ENCODE measurements around the gene TNFRSF12A.
A peak's percentile ranks its signal among the peaks of the same experiment; 100 is the strongest.

Gene TNFRSF12A

GRCh38 chr16:3025032-3026002 lies 5.1 kb downstream of the TNFRSF12A start:
- DNase-seq (ENCODE audit: low read depth, low spot score) = no peak

GRCh38 chr16:3026003-3026378 lies 5.8 kb downstream of the TNFRSF12A start:
- in situ Hi-C loops (cut with HindIII; ENCODE audit: low sequenced_read_pairs) = no loop called here
- no peak for TF ChIP-seq CTCF (IDR thresholded peaks at IDR 0.05; ENCODE audit: low read depth, low read length)
- H3K4me3 ChIP-seq (ENCODE audit: low read depth, low read length) = no peak overlapping the region
- DNase-seq (ENCODE audit: low read depth, low spot score) = no peak

More at GRCh38 chr16:3025032-3026002, 5.1 kb downstream of the TNFRSF12A start:
- in situ Hi-C loops (cut with HindIII; ENCODE audit: low sequenced_read_pairs) = no loop called here
- H3K4me3 ChIP-seq (ENCODE audit: low read depth, low read length) = no peak overlapping the region
- no peak for TF ChIP-seq CTCF (IDR thresholded peaks at IDR 0.05; ENCODE audit: low read depth, low read length)

GRCh38 chr16:3026609-3027488 lies 6.7 kb downstream of the TNFRSF12A start:
- in situ Hi-C loops (cut with HindIII; ENCODE audit: low sequenced_read_pairs) = no loop called here
- no peak overlapping the region for H3K4me3 ChIP-seq (ENCODE audit: low read depth, low read length)
- no peak for TF ChIP-seq CTCF (IDR thresholded peaks at IDR 0.05; ENCODE audit: low read depth, low read length)
- DNase-seq (ENCODE audit: low read depth, low spot score) = no peak

GRCh38 chr16:3027489-3027795 lies 7.3 kb downstream of the TNFRSF12A start:
- DNase-seq (ENCODE audit: low read depth, low spot score) = no peak
- H3K4me3 ChIP-seq (ENCODE audit: low read depth, low read length) = no peak overlapping the region
- no peak for TF ChIP-seq CTCF (IDR thresholded peaks at IDR 0.05; ENCODE audit: low read depth, low read length)
- in situ Hi-C loops (cut with HindIII; ENCODE audit: low sequenced_read_pairs) = no loop called here

GRCh38 chr16:3027983-3028715 lies 8.0 kb downstream of the TNFRSF12A start:
- in situ Hi-C loops (cut with HindIII; ENCODE audit: low sequenced_read_pairs) = no loop called here
- peak; percentile 85 for TF ChIP-seq CTCF (IDR thresholded peaks at IDR 0.05; ENCODE audit: low read depth, low read length)
- no peak overlapping the region for H3K4me3 ChIP-seq (ENCODE audit: low read depth, low read length)

GRCh38 chr16:3028716-3029319 lies 8.7 kb downstream of the TNFRSF12A start:
- TF ChIP-seq CTCF (IDR thresholded peaks at IDR 0.05; ENCODE audit: low read depth, low read length) = no peak
- in situ Hi-C loops (cut with HindIII; ENCODE audit: low sequenced_read_pairs) = no loop called here
- H3K4me3 ChIP-seq (ENCODE audit: low read depth, low read length) = no peak overlapping the region
- no peak for DNase-seq (ENCODE audit: low read depth, low spot score)

More at GRCh38 chr16:3027983-3028715, 8.0 kb downstream of the TNFRSF12A start:
- DNase-seq (ENCODE audit: low read depth, low spot score) = peak; percentile 74
